Measurements from ENCODE around the gene FAM120A. TPM values are rescaled to one million over a fixed set of nuclear protein-coding genes. Genes with fewer than 3 reads are reported as not detected.

FAM120A gene
- total and polyA plus RNA-seq, 2 donors = 40.3 to 56.4 TPM

GRCh38 chr9:93541005-93541404 lies 89.5 kb downstream of the FAM120A start:
- 98% methylated on average over 4 of the region's 4 CpGs for WGBS

GRCh38 chr9:93541581-93542349 lies 90.3 kb downstream of the FAM120A start:
- DNase-seq (ENCODE audit: low read depth in 6 of 9, low spot score in 9 of 9) = no peak
- 94% methylated on average over 8 of the region's 8 CpGs for WGBS
- Histone ChIP-seq H3K36me3 (ENCODE audit: control insufficient read depth in 2 of 2, insufficient read depth in 2 of 2, low read length in 1 of 2) (peaks cover 43 to 49% of the 10 kb centered on the region in 2 donors), H3K27me3 (ENCODE audit: control insufficient read depth in 2 of 2, insufficient read depth in 1 of 2, low read length in 1 of 2) (no peaks in the 10 kb centered on the region), H3K4me3 (ENCODE audit: low read length in 2 of 2) (no peak overlapping the region), H3K27ac (ENCODE audit: low read depth in 1 of 2, low read length in 1 of 2) (no peak overlapping the region), H3K4me1 (ENCODE audit: control insufficient read depth in 2 of 2, insufficient read depth in 2 of 2, low read length in 2 of 2) (no peaks in the 10 kb centered on the region), H3K9me3 (ENCODE audit: control insufficient read depth in 2 of 2, insufficient read depth in 1 of 2, low read length in 1 of 2) (no peaks in the 10 kb centered on the region)

More at GRCh38 chr9:93541005-93541404, 89.5 kb downstream of the FAM120A start:
- Histone ChIP-seq H3K27me3 (ENCODE audit: control insufficient read depth in 2 of 2, insufficient read depth in 1 of 2, low read length in 1 of 2) (no peaks in the 10 kb centered on the region), H3K36me3 (ENCODE audit: control insufficient read depth in 2 of 2, insufficient read depth in 2 of 2, low read length in 1 of 2) (peaks cover 37 to 48% of the 10 kb centered on the region in 2 donors), H3K4me1 (ENCODE audit: control insufficient read depth in 2 of 2, insufficient read depth in 2 of 2, low read length in 2 of 2) (no peaks in the 10 kb centered on the region), H3K27ac (ENCODE audit: low read depth in 1 of 2, low read length in 1 of 2) (no peak overlapping the region), H3K9me3 (ENCODE audit: control insufficient read depth in 2 of 2, insufficient read depth in 1 of 2, low read length in 1 of 2) (no peaks in the 10 kb centered on the region), H3K4me3 (ENCODE audit: low read length in 2 of 2) (no peak overlapping the region)
- DNase-seq (ENCODE audit: low read depth in 6 of 9, low spot score in 9 of 9) = no peak

- Histone ChIP-seq H3K27me3 (ENCODE audit: control insufficient read depth in 2 of 2, insufficient read depth in 1 of 2, low read length in 1 of 2) (no peaks in the 10 kb centered on the region), H3K9me3 (ENCODE audit: control insufficient read depth in 2 of 2, insufficient read depth in 1 of 2, low read length in 1 of 2) (no peaks in the 10 kb centered on the region), H3K4me1 (ENCODE audit: control insufficient read depth in 2 of 2, insufficient read depth in 2 of 2, low read length in 2 of 2) (no peaks in the 10 kb centered on the region), H3K36me3 (ENCODE audit: control insufficient read depth in 2 of 2, insufficient read depth in 2 of 2, low read length in 1 of 2) (peaks cover 45 to 57% of the 10 kb centered on the region in 2 donors), H3K27ac (ENCODE audit: low read depth in 1 of 2, low read length in 1 of 2) (no peak overlapping the region), H3K4me3 (ENCODE audit: low read length in 2 of 2) (no peak overlapping the region)
- WGBS = 97% methylated on average over 9 of the region's 9 CpGs
- DNase-seq (ENCODE audit: low read depth in 6 of 9, low spot score in 9 of 9) = no peak
These were observed 91.6 kb downstream of the FAM120A start for GRCh38 chr9:93543117-93543516.

- 98% methylated on average over 11 of the region's 11 CpGs for WGBS
- Histone ChIP-seq H3K4me1 (ENCODE audit: control insufficient read depth in 2 of 2, insufficient read depth in 2 of 2, low read length in 2 of 2) (no peaks in the 10 kb centered on the region), H3K9me3 (ENCODE audit: control insufficient read depth in 2 of 2, insufficient read depth in 1 of 2, low read length in 1 of 2) (no peaks in the 10 kb centered on the region), H3K27me3 (ENCODE audit: control insufficient read depth in 2 of 2, insufficient read depth in 1 of 2, low read length in 1 of 2) (no peaks in the 10 kb centered on the region), H3K27ac (ENCODE audit: low read depth in 1 of 2, low read length in 1 of 2) (no peak overlapping the region), H3K4me3 (ENCODE audit: low read length in 2 of 2) (no peak overlapping the region), H3K36me3 (ENCODE audit: control insufficient read depth in 2 of 2, insufficient read depth in 2 of 2, low read length in 1 of 2) (peaks cover 37 to 57% of the 10 kb centered on the region in 2 donors)
- no peak for DNase-seq (ENCODE audit: low read depth in 6 of 9, low spot score in 9 of 9)
These were observed 94.9 kb downstream of the FAM120A start for GRCh38 chr9:93546356-93546755.

GRCh38 chr9:93549611-93550010 lies 98.1 kb downstream of the FAM120A start:
- Histone ChIP-seq H3K4me3 (ENCODE audit: low read length in 2 of 2) (no peak overlapping the region), H3K9me3 (ENCODE audit: control insufficient read depth in 2 of 2, insufficient read depth in 1 of 2, low read length in 1 of 2) (no peaks in the 10 kb centered on the region), H3K27ac (ENCODE audit: low read depth in 1 of 2, low read length in 1 of 2) (no peak overlapping the region), H3K27me3 (ENCODE audit: control insufficient read depth in 2 of 2, insufficient read depth in 1 of 2, low read length in 1 of 2) (no peaks in the 10 kb centered on the region), H3K36me3 (ENCODE audit: control insufficient read depth in 2 of 2, insufficient read depth in 2 of 2, low read length in 1 of 2) (peaks cover 41 to 60% of the 10 kb centered on the region in 2 donors), H3K4me1 (ENCODE audit: control insufficient read depth in 2 of 2, insufficient read depth in 2 of 2, low read length in 2 of 2) (no peaks in the 10 kb centered on the region)
- 92% methylated on average over 5 of the region's 5 CpGs for WGBS
- no peak for DNase-seq (ENCODE audit: low read depth in 6 of 9, low spot score in 9 of 9)

GRCh38 chr9:93552923-93553322 lies 101.4 kb downstream of the FAM120A start:
- no peak for DNase-seq (ENCODE audit: low read depth in 6 of 9, low spot score in 9 of 9)
- Histone ChIP-seq H3K4me1 (ENCODE audit: control insufficient read depth in 2 of 2, insufficient read depth in 2 of 2, low read length in 2 of 2) (no peaks in the 10 kb centered on the region), H3K9me3 (ENCODE audit: control insufficient read depth in 2 of 2, insufficient read depth in 1 of 2, low read length in 1 of 2) (no peaks in the 10 kb centered on the region), H3K27ac (ENCODE audit: low read depth in 1 of 2, low read length in 1 of 2) (no peak overlapping the region), H3K27me3 (ENCODE audit: control insufficient read depth in 2 of 2, insufficient read depth in 1 of 2, low read length in 1 of 2) (no peaks in the 10 kb centered on the region), H3K4me3 (ENCODE audit: low read length in 2 of 2) (no peak overlapping the region), H3K36me3 (ENCODE audit: control insufficient read depth in 2 of 2, insufficient read depth in 2 of 2, low read length in 1 of 2) (peaks cover 29 to 63% of the 10 kb centered on the region in 2 donors)
- WGBS = 97% methylated on average over 1 of the region's 1 CpG

- 99% methylated on average over 4 of the region's 4 CpGs for WGBS
- no peaks in the 10 kb centered on the region for H3K4me1 ChIP-seq (ENCODE audit: control insufficient read depth in 2 of 2, insufficient read depth in 2 of 2, low read length in 2 of 2)
- H3K36me3 ChIP-seq (ENCODE audit: control insufficient read depth in 2 of 2, insufficient read depth in 2 of 2, low read length in 1 of 2) = peaks cover 45 to 68% of the 10 kb centered on the region in 2 donors
- no peaks in the 10 kb centered on the region for H3K9me3 ChIP-seq (ENCODE audit: control insufficient read depth in 2 of 2, insufficient read depth in 1 of 2, low read length in 1 of 2)
- no peak for DNase-seq (ENCODE audit: low read depth in 6 of 9, low spot score in 9 of 9)
- H3K27me3 ChIP-seq (ENCODE audit: control insufficient read depth in 2 of 2, insufficient read depth in 1 of 2, low read length in 1 of 2) = no peaks in the 10 kb centered on the region
- H3K4me3 ChIP-seq (ENCODE audit: low read length in 2 of 2) = no peak overlapping the region
- H3K27ac ChIP-seq (ENCODE audit: low read depth in 1 of 2, low read length in 1 of 2) = no peak overlapping the region
These were observed 103.9 kb downstream of the FAM120A start for GRCh38 chr9:93555370-93555769.

- no peaks in the 10 kb centered on the region for H3K4me1 ChIP-seq (ENCODE audit: control insufficient read depth in 2 of 2, insufficient read depth in 2 of 2, low read length in 2 of 2)
- no peak for DNase-seq (ENCODE audit: low read depth in 6 of 9, low spot score in 9 of 9)
- no peak overlapping the region for H3K27ac ChIP-seq (ENCODE audit: low read depth in 1 of 2, low read length in 1 of 2)
- H3K9me3 ChIP-seq (ENCODE audit: control insufficient read depth in 2 of 2, insufficient read depth in 1 of 2, low read length in 1 of 2) = no peaks in the 10 kb centered on the region
- 96% methylated on average over 15 of the region's 15 CpGs for WGBS
- H3K27me3 ChIP-seq (ENCODE audit: control insufficient read depth in 2 of 2, insufficient read depth in 1 of 2, low read length in 1 of 2) = no peaks in the 10 kb centered on the region
- no peak overlapping the region for H3K4me3 ChIP-seq (ENCODE audit: low read length in 2 of 2)
- H3K36me3 ChIP-seq (ENCODE audit: control insufficient read depth in 2 of 2, insufficient read depth in 2 of 2, low read length in 1 of 2) = peaks cover 43 to 67% of the 10 kb centered on the region in 2 donors
These were observed 106.1 kb downstream of the FAM120A start for GRCh38 chr9:93557366-93558137.

- no peaks in the 10 kb centered on the region for H3K4me1 ChIP-seq (ENCODE audit: control insufficient read depth in 2 of 2, insufficient read depth in 2 of 2, low read length in 2 of 2)
- H3K27ac ChIP-seq (ENCODE audit: low read depth in 1 of 2, low read length in 1 of 2) = no peak overlapping the region
- peaks cover 49 to 72% of the 10 kb centered on the region in 2 donors for H3K36me3 ChIP-seq (ENCODE audit: control insufficient read depth in 2 of 2, insufficient read depth in 2 of 2, low read length in 1 of 2)
These were observed 107.0 kb downstream of the FAM120A start for GRCh38 chr9:93558503-93558902.

More at GRCh38 chr9:93558503-93558902, 107.0 kb downstream of the FAM120A start:
- no peaks in the 10 kb centered on the region for H3K27me3 ChIP-seq (ENCODE audit: control insufficient read depth in 2 of 2, insufficient read depth in 1 of 2, low read length in 1 of 2)
- 97% methylated on average over 14 of the region's 14 CpGs for WGBS
- no peak overlapping the region for H3K4me3 ChIP-seq (ENCODE audit: low read length in 2 of 2)
- DNase-seq (ENCODE audit: low read depth in 6 of 9, low spot score in 9 of 9) = no peak
- H3K9me3 ChIP-seq (ENCODE audit: control insufficient read depth in 2 of 2, insufficient read depth in 1 of 2, low read length in 1 of 2) = no peaks in the 10 kb centered on the region

Measured in thymus (tissue), 11 donors.